Retinal pigment epithelial cell (primary cell): ENCODE results near the gene RLF.

Experiments
- DNase-seq: peaks from one replicate; pipeline ENCODE4 v3.0.0-alpha.2; 2010; ENCODE audit warnings: low read depth
- H3K4me3 ChIP-seq: 2 replicates; pipeline ENCODE4 v1.5.1; 2011; ENCODE audit warnings: mild to moderate bottlenecking, low read length, control low read depth, moderate library complexity
- CTCF ChIP-seq: conservative IDR thresholded peaks from 2 replicates; pipeline ENCODE4 v1.5.1; 2011; ENCODE audit warnings: low read depth, low read length, control low read depth, inconsistent platforms

Gene RLF

GRCh38 chr1:40232444-40232843 is 71.3 kb downstream of the RLF start:
- no peak for TF ChIP-seq CTCF
- no peak for DNase-seq

GRCh38 chr1:40239626-40240025 is 78.4 kb downstream of the RLF start:
- no peak overlapping the region for H3K4me3 ChIP-seq
- TF ChIP-seq CTCF, result no peak
- DNase-seq, result no peak

More at GRCh38 chr1:40232444-40232843, 71.3 kb downstream of the RLF start:
- H3K4me3 ChIP-seq, result no peak overlapping the region

- TF ChIP-seq CTCF, result no peak
- H3K4me3 ChIP-seq, result no peak overlapping the region
- DNase-seq, result no peak
These were observed 79.2 kb downstream of the RLF start for GRCh38 chr1:40240390-40240789.

- no peak for TF ChIP-seq CTCF
- DNase-seq, result no peak
- no peak overlapping the region for H3K4me3 ChIP-seq
These were observed 80.2 kb downstream of the RLF start for GRCh38 chr1:40241362-40241761.

GRCh38 chr1:40243351-40243750 is 82.2 kb downstream of the RLF start:
- no peak for DNase-seq
- no peak for TF ChIP-seq CTCF
- no peak overlapping the region for H3K4me3 ChIP-seq

- DNase-seq, result no peak
- TF ChIP-seq CTCF, result no peak
- no peak overlapping the region for H3K4me3 ChIP-seq
These were observed 83.1 kb downstream of the RLF start for GRCh38 chr1:40244138-40244744.

- DNase-seq, result no peak
- H3K4me3 ChIP-seq, result no peak overlapping the region
- TF ChIP-seq CTCF, result no peak
These were observed 84.5 kb downstream of the RLF start for GRCh38 chr1:40245686-40246085.
